ENCODE results near the gene GMDS. TPM values are rescaled to one million over a fixed set of nuclear protein-coding genes. Genes with fewer than 3 reads are reported as not detected.

Gene GMDS
- total RNA-seq, 2 experiments from 2014 or later, result 33.2 to 33.5 TPM

DNA sequence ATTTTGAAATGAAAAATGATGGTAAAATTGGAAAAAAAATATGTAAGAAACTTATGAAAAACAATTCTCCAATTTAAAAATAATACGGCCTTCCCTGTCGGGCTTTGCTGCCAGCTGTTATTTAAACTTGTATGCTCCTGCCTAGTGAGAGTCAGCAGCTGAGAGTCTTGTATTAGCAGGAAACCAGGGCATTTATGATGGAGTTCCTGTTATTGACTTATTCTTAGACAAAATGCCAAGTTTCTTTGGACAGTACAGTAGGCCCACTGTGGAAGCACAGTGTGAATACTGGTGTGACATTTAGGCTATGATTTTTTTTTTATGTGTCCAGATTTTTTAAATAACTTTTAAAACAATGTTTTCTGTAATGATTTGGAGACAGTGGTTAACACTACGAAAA, 42.1 kb downstream of the GMDS start:
- Mint-ChIP-seq H3K36me3 (ENCODE audit: low read depth) (no peaks in the 10 kb centered on the region), H3K4me3 (no peak overlapping the region), H3K4me1 (no peaks in the 10 kb centered on the region), H3K27me3 (no peaks in the 10 kb centered on the region), H3K27ac (no peak overlapping the region), H3K9me3 (ENCODE audit: low read depth) (no peaks in the 10 kb centered on the region)
- DNase-seq (no peak), ATAC-seq (no peak)
- POLR2A ChIA-PET, result no interaction called here
- intact Hi-C loops (cut with DNase I, micrococcal nuclease), result no loop called here
- CTCF ChIA-PET, result interaction anchor here (0.8 to 1.3 kb wide), 2 partner anchors 8 to 21 kb away, joined by 3 read pairs; no protein-coding TSS in a partner anchor

DNA sequence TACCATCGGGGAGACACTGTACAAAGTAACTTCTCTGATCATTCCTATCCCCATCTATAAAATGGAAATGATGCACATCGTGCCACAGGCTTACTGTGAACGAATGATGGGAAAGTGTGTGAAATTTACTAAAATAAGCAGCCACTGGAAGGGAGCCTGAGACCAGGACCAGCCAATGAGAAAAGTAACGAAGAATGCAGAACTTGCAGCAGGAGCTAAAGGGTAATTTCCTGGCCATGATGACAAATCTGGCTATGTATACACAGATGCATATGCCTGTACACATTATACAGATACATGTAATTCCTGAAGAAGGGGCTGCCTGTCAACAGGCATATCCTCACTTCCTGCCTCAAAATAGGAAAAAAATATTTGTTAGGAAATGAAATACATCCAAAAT, 47.4 kb downstream of the GMDS start:
- H3K27ac Mint-ChIP-seq, result no peak overlapping the region
- no peak for DNase-seq

DNA sequence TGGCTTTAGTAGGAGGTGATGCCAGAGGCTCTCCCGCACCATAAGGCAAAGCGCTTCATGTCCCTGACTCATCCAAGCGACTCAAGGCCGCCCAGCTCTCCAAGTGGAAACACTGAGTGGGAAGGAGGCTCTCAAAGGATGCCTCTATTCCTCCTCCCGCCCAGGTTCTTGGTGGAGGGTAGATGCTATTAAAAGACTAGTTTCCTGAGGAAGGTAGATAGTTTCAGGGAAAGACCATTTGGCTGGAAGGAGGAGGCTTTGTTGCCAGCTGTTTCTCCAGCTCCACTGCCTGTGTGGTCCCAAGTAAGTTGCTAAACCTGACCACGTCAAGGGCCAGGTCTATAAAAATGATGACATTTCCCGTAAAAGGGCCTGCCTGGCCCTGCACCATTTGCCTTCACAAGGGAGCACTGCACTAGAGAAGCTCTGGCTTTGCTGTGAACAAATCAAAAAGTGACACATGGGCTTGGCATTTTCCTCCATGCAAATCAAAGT, 48.2 kb downstream of the GMDS start:
- peaks cover 2% of the 10 kb centered on the region for H3K36me3 Mint-ChIP-seq (ENCODE audit: low read depth)

More for the DNA sequence above, 47.4 kb downstream of the GMDS start:
- Mint-ChIP-seq H3K4me1 (no peaks in the 10 kb centered on the region), H3K4me3 (no peak overlapping the region), H3K9me3 (ENCODE audit: low read depth) (no peaks in the 10 kb centered on the region), H3K27me3 (peaks cover 2% of the 10 kb centered on the region), H3K36me3 (ENCODE audit: low read depth) (peaks cover 2% of the 10 kb centered on the region)
- intact Hi-C loops (cut with DNase I, micrococcal nuclease), result loop anchor here (2.0 to 10.0 kb wide), 3 partner anchors 157 to 601 kb away; no protein-coding TSS in a partner anchor
- no peak for ATAC-seq
- ChIA-PET POLR2A (no interaction called here), CTCF (interaction anchor here (1.0 to 1.7 kb wide), 2 partner anchors 10 to 11 kb away, joined by 3 to 12 read pairs; no protein-coding TSS in a partner anchor)

DNA sequence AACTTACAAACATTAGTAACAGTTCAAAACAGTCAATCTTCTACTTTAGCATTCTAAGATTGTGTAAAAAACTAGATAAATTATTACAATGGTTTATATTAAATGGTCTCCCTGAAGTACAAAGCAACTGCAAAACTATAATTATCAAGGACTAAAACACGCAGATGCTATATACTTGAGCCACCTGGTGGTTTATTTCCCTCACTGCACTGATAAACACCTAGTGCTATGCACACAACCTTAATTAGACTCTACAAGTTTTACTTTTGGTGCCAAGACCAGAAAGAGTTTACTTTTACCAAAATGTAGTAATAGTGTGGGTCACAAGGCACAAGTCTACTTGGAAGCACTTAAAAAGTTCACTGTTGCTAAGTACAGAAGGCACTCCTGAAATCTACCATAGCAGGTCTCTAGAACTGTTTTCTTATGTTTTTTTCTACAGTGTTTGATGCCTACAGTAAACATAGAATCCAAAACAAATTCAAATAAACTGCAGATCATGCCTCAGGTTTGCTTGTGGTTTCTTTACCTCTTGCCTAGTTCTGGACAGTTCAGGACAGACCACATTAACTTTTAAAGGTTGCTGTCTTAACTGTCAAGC, 49.2 kb downstream of the GMDS start:
- H3K9me3 Mint-ChIP-seq (ENCODE audit: low read depth), result no peaks in the 10 kb centered on the region
- H3K27me3 Mint-ChIP-seq, result peaks cover 2% of the 10 kb centered on the region
- intact Hi-C loops (cut with DNase I, micrococcal nuclease), result loop anchor here (1.0 to 10.0 kb wide), 4 partner anchors 159 to 599 kb away; no protein-coding TSS in a partner anchor
- no peak overlapping the region for H3K27ac Mint-ChIP-seq
- no peaks in the 10 kb centered on the region for H3K4me1 Mint-ChIP-seq
- DNase-seq, result peak; percentile 34
- ATAC-seq, result peak; percentile 76
- ChIA-PET CTCF (interaction anchor here (0.5 to 1.7 kb wide), 4 partner anchors 8 to 438 kb away, joined by 3 to 12 read pairs (median 4); no protein-coding TSS in a partner anchor), POLR2A (no interaction called here)
- H3K36me3 Mint-ChIP-seq (ENCODE audit: low read depth), result peaks cover 2% of the 10 kb centered on the region
- no peak overlapping the region for H3K4me3 Mint-ChIP-seq

More for the DNA sequence above, 48.2 kb downstream of the GMDS start:
- no peak for ATAC-seq
- Mint-ChIP-seq H3K4me3 (no peak overlapping the region), H3K27me3 (peaks cover 2% of the 10 kb centered on the region), H3K27ac (no peak overlapping the region), H3K4me1 (no peaks in the 10 kb centered on the region), H3K9me3 (ENCODE audit: low read depth) (no peaks in the 10 kb centered on the region)
- POLR2A ChIA-PET, result no interaction called here
- CTCF ChIA-PET, result interaction anchor here (0.6 to 1.7 kb wide), 7 partner anchors 11 to 601 kb away, joined by 3 to 12 read pairs (median 3); no protein-coding TSS in a partner anchor
- intact Hi-C loops (cut with DNase I, micrococcal nuclease), result loop anchor here (2.0 to 10.0 kb wide), 3 partner anchors 158 to 600 kb away; no protein-coding TSS in a partner anchor
- DNase-seq, result no peak

DNA sequence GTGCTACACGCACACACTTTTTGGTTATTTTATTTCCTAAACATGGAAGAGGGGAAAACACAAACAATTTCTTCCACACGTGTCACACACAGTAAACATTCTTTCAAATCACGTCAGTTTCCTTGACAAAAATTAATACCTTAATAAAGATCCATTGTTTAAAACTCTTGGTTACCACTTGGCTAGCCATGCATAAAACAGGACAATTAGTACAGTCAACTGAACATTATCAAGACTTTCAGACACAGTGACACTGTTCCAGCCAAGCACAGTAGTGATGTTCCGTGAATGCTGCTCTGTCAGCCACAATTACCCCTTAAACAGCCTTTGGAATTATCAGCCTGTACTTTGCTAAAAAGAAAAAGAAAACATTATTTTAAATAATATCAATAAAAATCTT, 50.8 kb downstream of the GMDS start:
- Mint-ChIP-seq H3K27me3 (peaks cover 4% of the 10 kb centered on the region), H3K4me1 (no peaks in the 10 kb centered on the region), H3K9me3 (ENCODE audit: low read depth) (no peaks in the 10 kb centered on the region), H3K27ac (no peak overlapping the region), H3K36me3 (ENCODE audit: low read depth) (peaks cover 2% of the 10 kb centered on the region), H3K4me3 (no peak overlapping the region)
- DNase-seq (no peak), ATAC-seq (no peak)
- ChIA-PET CTCF (interaction anchor here (0.5 to 1.2 kb wide), 5 partner anchors 8 to 542 kb away, joined by 3 to 6 read pairs (median 3); no protein-coding TSS in a partner anchor), POLR2A (no interaction called here)
- intact Hi-C loops (cut with DNase I, micrococcal nuclease), result loop anchor here in 1 of 2 experiments (10.0 kb wide), 1 partner anchor 440 kb away; no protein-coding TSS in a partner anchor

DNA sequence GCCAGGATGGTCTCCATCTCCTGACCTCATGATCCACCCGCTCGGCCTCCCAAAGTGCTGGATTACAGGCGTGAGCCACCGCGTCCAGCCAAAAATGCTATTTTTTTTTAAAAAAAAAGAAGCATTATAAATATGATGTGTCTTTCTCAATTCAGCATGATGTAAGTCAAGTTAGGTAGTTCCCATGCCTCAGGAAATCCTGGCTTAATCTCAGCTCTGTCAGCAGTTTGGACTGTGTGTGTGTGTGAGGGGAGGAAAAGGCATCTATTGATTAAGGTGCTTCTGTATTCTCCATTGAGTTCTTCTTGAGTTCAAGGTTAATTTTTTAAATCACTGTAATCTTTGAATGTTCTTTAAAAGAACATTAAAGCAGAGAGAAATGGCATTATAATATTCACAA, 51.5 kb downstream of the GMDS start:
- H3K27ac Mint-ChIP-seq, result no peak overlapping the region
- H3K9me3 Mint-ChIP-seq (ENCODE audit: low read depth), result no peaks in the 10 kb centered on the region
- ATAC-seq (no peak), DNase-seq (no peak)
- no peak overlapping the region for H3K4me3 Mint-ChIP-seq
- no peaks in the 10 kb centered on the region for H3K4me1 Mint-ChIP-seq
- POLR2A ChIA-PET, result interaction anchor here (0.5 kb wide), 1 partner anchor 471 kb away, joined by 3 read pairs; no protein-coding TSS in a partner anchor
- H3K36me3 Mint-ChIP-seq (ENCODE audit: low read depth), result peaks cover 2% of the 10 kb centered on the region
- intact Hi-C loops (cut with DNase I, micrococcal nuclease), result loop anchor here in 1 of 2 experiments (10.0 kb wide), 1 partner anchor 441 kb away; no protein-coding TSS in a partner anchor
- CTCF ChIA-PET, result no interaction called here
- peaks cover 8% of the 10 kb centered on the region for H3K27me3 Mint-ChIP-seq

DNA sequence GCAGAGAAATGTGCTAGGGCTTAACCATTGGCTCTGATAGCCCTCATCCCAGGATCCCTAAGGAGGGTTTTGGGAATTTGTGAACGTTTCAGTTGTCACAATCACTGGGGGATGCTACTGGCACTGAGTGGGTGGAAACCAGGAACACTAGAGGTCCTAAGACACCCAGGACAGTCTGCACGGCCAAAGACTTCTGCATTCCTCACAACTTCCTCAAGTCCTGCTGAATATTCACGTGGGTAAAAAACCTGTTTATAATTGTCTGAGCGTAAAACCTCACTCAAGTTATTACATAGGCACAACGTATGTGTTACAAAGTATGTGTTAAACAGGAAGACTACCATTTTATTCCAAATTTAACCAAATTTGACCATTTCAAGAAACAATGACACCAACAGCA, 52.4 kb downstream of the GMDS start:
- no peak for ATAC-seq
- H3K4me1 Mint-ChIP-seq, result no peaks in the 10 kb centered on the region
- no peak overlapping the region for H3K4me3 Mint-ChIP-seq
- ChIA-PET CTCF (no interaction called here), POLR2A (no interaction called here)
- peaks cover 2% of the 10 kb centered on the region for H3K36me3 Mint-ChIP-seq (ENCODE audit: low read depth)
- DNase-seq, result no peak
- intact Hi-C loops (cut with DNase I, micrococcal nuclease), result loop anchor here in 1 of 2 experiments (10.0 kb wide), 1 partner anchor 442 kb away; no protein-coding TSS in a partner anchor
- no peaks in the 10 kb centered on the region for H3K9me3 Mint-ChIP-seq (ENCODE audit: low read depth)
- no peak overlapping the region for H3K27ac Mint-ChIP-seq
- H3K27me3 Mint-ChIP-seq, result peaks cover 12% of the 10 kb centered on the region

DNA sequence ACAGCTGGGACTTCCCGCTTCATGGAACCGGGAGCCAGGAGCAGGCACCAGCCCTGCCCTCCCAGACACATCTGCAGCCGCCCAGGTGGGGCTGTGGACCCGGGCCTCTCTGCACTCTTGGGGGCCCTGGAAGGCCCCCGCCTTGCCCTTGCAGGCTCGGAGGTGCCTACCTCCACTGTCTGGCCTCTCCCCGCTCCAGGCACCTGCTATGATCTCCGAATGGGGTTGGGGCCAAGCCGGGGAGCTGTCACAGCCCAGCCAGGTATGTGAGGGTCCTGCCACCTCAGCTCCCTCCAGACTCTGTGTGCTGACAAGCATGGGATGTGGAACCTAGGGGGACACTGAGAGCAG, 54.0 kb downstream of the GMDS start:
- ATAC-seq (no peak), DNase-seq (no peak)
- ChIA-PET CTCF (no interaction called here), POLR2A (interaction anchor here (0.9 kb wide), 1 partner anchor 13 kb away, joined by 3 read pairs; no protein-coding TSS in a partner anchor)
- H3K4me3 Mint-ChIP-seq, result no peak overlapping the region
- intact Hi-C loops (cut with DNase I, micrococcal nuclease), result loop anchor here in 1 of 2 experiments (10.0 kb wide), 1 partner anchor 443 kb away; no protein-coding TSS in a partner anchor
- no peaks in the 10 kb centered on the region for H3K9me3 Mint-ChIP-seq (ENCODE audit: low read depth)
- H3K36me3 Mint-ChIP-seq (ENCODE audit: low read depth), result peaks cover 2% of the 10 kb centered on the region
- H3K27ac Mint-ChIP-seq, result no peak overlapping the region
- H3K27me3 Mint-ChIP-seq, result peaks cover 14% of the 10 kb centered on the region
- peaks cover 10% of the 10 kb centered on the region for H3K4me1 Mint-ChIP-seq

DNA sequence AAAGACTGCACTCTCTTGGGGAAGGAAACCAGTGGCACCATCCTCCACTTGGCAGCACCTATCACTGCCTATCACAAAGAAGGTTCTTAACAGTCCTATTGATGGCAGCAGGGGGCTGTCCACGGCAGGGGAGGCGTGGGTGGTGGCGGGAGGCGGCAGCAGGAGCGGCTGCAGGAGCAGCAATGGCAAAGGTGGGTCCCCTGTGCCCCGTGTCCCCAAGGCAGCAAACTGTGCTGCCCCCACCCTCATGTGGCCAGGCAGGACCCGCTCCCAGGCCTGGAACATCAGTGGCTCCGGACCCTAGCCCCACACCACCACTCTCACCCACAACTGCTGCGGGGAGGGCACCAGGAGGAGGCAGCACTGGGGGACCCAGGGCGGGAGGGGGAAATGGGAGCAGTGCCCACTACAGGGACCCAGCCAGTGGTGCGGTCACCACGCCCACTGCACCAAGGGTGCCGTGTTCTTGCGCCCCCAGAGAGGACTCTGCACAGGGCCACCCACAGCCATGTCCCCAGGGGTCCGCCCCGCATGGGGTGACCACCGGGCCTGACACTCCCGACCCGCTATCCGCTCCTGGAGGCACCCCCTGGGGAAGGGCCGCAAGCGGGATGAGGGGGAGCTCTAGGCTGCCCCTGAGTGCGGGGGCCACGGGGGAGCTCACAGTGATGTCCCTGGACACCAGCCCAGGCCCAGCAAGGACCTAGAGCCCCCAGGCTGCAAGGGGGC, 54.6 kb downstream of the GMDS start:
- Mint-ChIP-seq H3K27me3 (peaks cover 14% of the 10 kb centered on the region), H3K27ac (no peak overlapping the region), H3K4me1 (peaks cover 13% of the 10 kb centered on the region), H3K36me3 (ENCODE audit: low read depth) (peaks cover 2% of the 10 kb centered on the region), H3K4me3 (no peak overlapping the region), H3K9me3 (ENCODE audit: low read depth) (no peaks in the 10 kb centered on the region)
- DNase-seq (no peak), ATAC-seq (no peak)
- POLR2A ChIA-PET, result no interaction called here
- CTCF ChIA-PET, result no interaction called here
- intact Hi-C loops (cut with DNase I, micrococcal nuclease), result loop anchor here in 1 of 2 experiments (10.0 kb wide), 1 partner anchor 444 kb away; no protein-coding TSS in a partner anchor

DNA sequence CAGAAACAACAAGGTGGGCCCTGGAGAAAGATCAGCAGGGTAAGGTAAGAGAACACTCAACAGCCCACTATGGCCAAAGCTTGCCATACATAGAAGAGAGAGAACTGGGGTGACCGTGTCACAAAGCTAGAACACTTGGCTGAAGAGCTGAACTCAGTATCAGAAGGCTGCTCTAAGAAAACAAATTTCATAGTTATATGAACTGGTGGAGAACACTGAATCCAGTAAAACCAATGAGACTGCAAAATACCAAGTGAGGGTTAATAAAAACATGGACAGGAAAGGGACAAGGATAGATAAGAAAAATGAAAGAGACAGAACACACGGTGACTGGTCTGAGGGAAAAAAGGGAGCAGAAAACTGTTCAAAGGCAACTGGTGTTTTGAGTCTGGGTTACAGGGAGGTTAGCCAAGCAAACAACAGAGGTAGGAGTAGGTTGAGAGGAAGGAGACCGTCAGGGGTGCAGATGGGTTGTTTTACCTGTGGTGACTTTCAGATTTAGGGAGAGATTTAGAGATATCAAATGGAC, 56.5 kb downstream of the GMDS start:
- Mint-ChIP-seq H3K27ac (no peak overlapping the region), H3K4me1 (peaks cover 17% of the 10 kb centered on the region), H3K27me3 (peaks cover 17% of the 10 kb centered on the region), H3K4me3 (no peak overlapping the region), H3K9me3 (ENCODE audit: low read depth) (no peaks in the 10 kb centered on the region), H3K36me3 (ENCODE audit: low read depth) (peaks cover under 1% of the 10 kb centered on the region)
- no peak for DNase-seq
- CTCF ChIA-PET, result interaction anchor here (1.5 kb wide), 1 partner anchor 19 kb away, joined by 4 read pairs; no protein-coding TSS in a partner anchor
- intact Hi-C loops (cut with DNase I, micrococcal nuclease), result loop anchor here in 1 of 2 experiments (5.0 kb wide), 1 partner anchor 62 kb away; no protein-coding TSS in a partner anchor
- ATAC-seq, result no peak
- POLR2A ChIA-PET, result no interaction called here

DNA sequence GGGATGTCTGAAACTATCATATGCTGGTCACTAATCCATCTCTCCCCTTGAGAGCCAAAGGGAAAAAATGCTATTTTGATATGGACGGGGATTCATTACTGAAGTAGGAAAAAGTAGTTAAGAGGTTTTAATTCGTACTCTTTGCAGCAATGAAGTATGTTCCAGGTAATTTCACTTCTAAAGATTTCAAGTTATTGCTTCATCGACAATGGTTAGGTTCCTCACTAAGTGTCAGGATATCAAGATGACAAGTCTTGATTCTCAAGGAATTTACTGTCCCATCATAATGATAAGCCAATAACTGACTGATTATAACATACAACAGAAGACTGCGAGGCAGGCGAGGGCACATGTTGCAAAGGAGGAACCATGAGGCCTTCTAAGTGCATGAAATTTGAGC, 57.0 kb downstream of the GMDS start:
- CTCF ChIA-PET, result no interaction called here

More for the DNA sequence above, 57.0 kb downstream of the GMDS start:
- Mint-ChIP-seq H3K9me3 (ENCODE audit: low read depth) (no peaks in the 10 kb centered on the region), H3K27ac (no peak overlapping the region), H3K36me3 (ENCODE audit: low read depth) (no peaks in the 10 kb centered on the region), H3K4me3 (no peak overlapping the region), H3K4me1 (peaks cover 17% of the 10 kb centered on the region), H3K27me3 (peaks cover 16% of the 10 kb centered on the region)
- DNase-seq (no peak), ATAC-seq (no peak)
- POLR2A ChIA-PET, result no interaction called here
- intact Hi-C loops (cut with DNase I, micrococcal nuclease), result loop anchor here in 1 of 2 experiments (5.0 kb wide), 1 partner anchor 61 kb away; no protein-coding TSS in a partner anchor
